PC-3 (cell line): ENCODE results near the gene ASXL2. TPM values are rescaled to one million over a fixed set of nuclear protein-coding genes. Genes with fewer than 3 reads are reported as not detected.

Experiments used
- ATAC-seq: fragments of 200-7000 bp; cut with Tn5 transposase; 2 replicates; pipeline ENCODE4 v1.9.1; 2020; ENCODE audit warnings: mild to moderate bottlenecking, moderate library complexity
- BruUV-seq: library from RNA; stranded (reverse); fragments of 400-500 nt; replicated peaks from 2 replicates; lab custom pipeline; 2021; lab: Mats Ljungman, UMichigan
- CTCF ChIA-PET: fragments of 300-600 bp; sonication (Branson Sonifier 250); formaldehyde crosslinking; loops from one replicate; lab custom pipeline; 2022; ENCODE audit warnings: antibody characterized with exemption; lab: Charles Lee
- POLR2A ChIA-PET: fragments of 300-600 bp; sonication (Branson Sonifier 250); formaldehyde crosslinking; loops from one replicate; lab custom pipeline; 2022; ENCODE audit warnings: antibody characterized with exemption; ENCODE audit not compliant: unreplicated experiment; lab: Charles Lee
- DNase-seq: peaks from one replicate; pipeline ENCODE4 v3.0.0-alpha.2; 2015
- H2AFZ ChIP-seq: fragments of 300-600 bp; sonication (generic); 2 replicates; pipeline ENCODE4 v1.6.0; 2016; ENCODE audit warnings: antibody characterized with exemption, low read length
- H3F3A ChIP-seq: fragments of 300-600 bp; sonication (generic); one replicate; pipeline ENCODE4 v1.6.0; 2017; ENCODE audit warnings: antibody characterized with exemption, low read length, control low read depth, mild to moderate bottlenecking; ENCODE audit not compliant: unreplicated experiment
- H3K27ac ChIP-seq: fragments of 300-600 bp; sonication (generic); 2 replicates; pipeline ENCODE4 v1.5.1; 2016; ENCODE audit warnings: mild to moderate bottlenecking, low read length
- H3K27me3 ChIP-seq: fragments of 300-600 bp; sonication (generic); 2 replicates; pipeline ENCODE4 v1.6.1; 2016; ENCODE audit warnings: low read length, mixed read lengths
- H3K36me3 ChIP-seq: fragments of 300-600 bp; sonication (generic); 2 replicates; pipeline ENCODE4 v1.6.1; 2016; ENCODE audit warnings: low read depth, mixed run types, low read length, mixed read lengths
- H3K4me1 ChIP-seq: fragments of 300-600 bp; sonication (generic); 2 replicates; pipeline ENCODE4 v1.5.1; 2016; ENCODE audit warnings: low read length; ENCODE audit not compliant: insufficient read depth
- H3K4me2 ChIP-seq: fragments of 300-600 bp; sonication (generic); 2 replicates; pipeline ENCODE4 v1.6.0; 2016; ENCODE audit warnings: low read length
- H3K4me3 ChIP-seq: fragments of 300-600 bp; sonication (generic); 2 replicates; pipeline ENCODE4 v1.5.1; 2016; ENCODE audit warnings: mild to moderate bottlenecking, low read length, mixed read lengths
- H3K79me2 ChIP-seq: fragments of 300-600 bp; sonication (generic); 2 replicates; pipeline ENCODE4 v1.6.1; 2017; ENCODE audit warnings: low read length, mixed read lengths
- H3K9ac ChIP-seq: fragments of 300-600 bp; sonication (generic); 2 replicates; pipeline ENCODE4 v1.6.0; 2016; ENCODE audit warnings: mild to moderate bottlenecking, low read length
- H3K9me2 ChIP-seq: fragments of 300-600 bp; sonication (generic); replicated peaks from 2 replicates; pipeline ENCODE4 v1.6.1; 2016; ENCODE audit warnings: mixed run types, low read length, mixed read lengths
- H3K9me3 ChIP-seq: fragments of 300-600 bp; sonication (generic); 2 replicates; pipeline ENCODE4 v1.6.1; 2016; ENCODE audit warnings: low read length, mixed read lengths
- H4K20me1 ChIP-seq: fragments of 300-600 bp; sonication (generic); 2 replicates; pipeline ENCODE4 v1.6.1; 2016; ENCODE audit warnings: low read length, mixed read lengths
- CTCF ChIP-seq: fragments of 300-600 bp; sonication (generic); conservative IDR thresholded peaks from 2 replicates; pipeline ENCODE4 v1.5.1; 2017; ENCODE audit warnings: antibody characterized with exemption, low read depth, mild to moderate bottlenecking, low read length
- EZH2 ChIP-seq: fragments of 300-600 bp; sonication (generic); IDR thresholded peaks from one replicate; pipeline ENCODE4 v1.6.1; 2017; ENCODE audit warnings: antibody characterized with exemption, mild to moderate bottlenecking, low read length; ENCODE audit not compliant: unreplicated experiment
- EZH2phosphoT487 ChIP-seq: fragments of 300-600 bp; sonication (generic); IDR thresholded peaks from 2 replicates; pipeline ENCODE4 v1.6.1; 2018; ENCODE audit warnings: mild to moderate bottlenecking, antibody characterized with exemption, low read length, borderline replicate concordance
- intact Hi-C: fragments of 100-400 bp; cut with micrococcal nuclease; formaldehyde crosslinking; loops from 2 replicates; pipeline ENCODE4 v1.9.0; 2023
- total RNA-seq: library from RNA; depleted of rRNA; stranded (reverse); fragments of >200 nt; gene quantifications from 2 replicates; pipeline ENCODE4 v1.2.3, GENCODE V29; 2014

The ASXL2 gene
- total RNA-seq, 1 experiment from 2014 or later = 11.5 TPM

- Histone ChIP-seq H3K79me2 (no peaks in the 10 kb centered on the region), H4K20me1 (no peaks in the 10 kb centered on the region), H3K4me2 (no peak overlapping the region; the same call in 1 of the 2 replicates)
These were observed 178.0 kb downstream of the ASXL2 start for GRCh38 chr2:25700221-25700660.

GRCh38 chr2:25699216-25699615 lies 179.1 kb downstream of the ASXL2 start:
- Histone ChIP-seq H4K20me1 (no peaks in the 10 kb centered on the region), H3K9me2 (no peaks in the 10 kb centered on the region), H3K36me3 (no peaks in the 10 kb centered on the region), H3F3A (no peaks in the 10 kb centered on the region), H2AFZ (no peak overlapping the region), H3K27ac (no peak overlapping the region), H3K79me2 (no peaks in the 10 kb centered on the region), H3K4me3 (no peak overlapping the region), H3K4me2 (peak overlapping the region; percentile 42), H3K9me3 (no peaks in the 10 kb centered on the region), H3K9ac (no peak overlapping the region), H3K27me3 (no peaks in the 10 kb centered on the region), H3K4me1 (peaks cover 32% of the 10 kb centered on the region)
- BruUV-seq = no TSS peak
- ChIA-PET CTCF (interaction anchor here (1.1 to 2.6 kb wide), 5 partner anchors 9 to 92 kb away, joined by 4 to 19 read pairs (median 7); no protein-coding TSS in a partner anchor), POLR2A (interaction anchor here (1.1 kb wide), 1 partner anchor 34 kb away, joined by 7 read pairs; no protein-coding TSS in a partner anchor)
- ATAC-seq = no peak
- intact Hi-C loops = no loop called here
- no peak for DNase-seq
- TF ChIP-seq CTCF (no peak), EZH2 (no peak), EZH2phosphoT487 (no peak)

More at GRCh38 chr2:25700221-25700660, 178.0 kb downstream of the ASXL2 start:
- intact Hi-C loops = loop anchor here (1.0 kb wide), 4 partner anchors 9 to 93 kb away; partner anchors contain the start of gene DTNB
- POLR2A ChIA-PET = interaction anchor here (0.5 kb wide), 1 partner anchor 45 kb away, joined by 5 read pairs; no protein-coding TSS in a partner anchor
- Histone ChIP-seq H3K27me3 (no peaks in the 10 kb centered on the region), H3K36me3 (no peaks in the 10 kb centered on the region), H3K4me3 (no peak overlapping the region), H3K9ac (no peak overlapping the region), H3K9me3 (no peaks in the 10 kb centered on the region), H3F3A (no peaks in the 10 kb centered on the region), H3K4me1 (peaks cover 32% of the 10 kb centered on the region), H2AFZ (no peak overlapping the region), H3K9me2 (no peaks in the 10 kb centered on the region), H3K27ac (no peak overlapping the region)
- CTCF ChIA-PET = interaction anchor here (0.5 to 2.6 kb wide), 10 partner anchors 9 to 1267 kb away, joined by 3 to 19 read pairs (median 4); partner anchors contain the start of gene DTNB
- DNase-seq (peak; percentile 94), ATAC-seq (peak; percentile 86)
- no TSS peak for BruUV-seq
- TF ChIP-seq CTCF (peak; percentile 84), EZH2 (no peak)

GRCh38 chr2:25698752-25699151 lies 179.5 kb downstream of the ASXL2 start:
- peaks cover 32% of the 10 kb centered on the region for H3K4me1 ChIP-seq
- no peaks in the 10 kb centered on the region for H4K20me1 ChIP-seq
- no peaks in the 10 kb centered on the region for H3K27me3 ChIP-seq
- no peak overlapping the region for H3K4me3 ChIP-seq
- H3K4me2 ChIP-seq = peak overlapping the region; percentile 42
- no peaks in the 10 kb centered on the region for H3K9me3 ChIP-seq
- H2AFZ ChIP-seq = no peak overlapping the region
- POLR2A ChIA-PET = interaction anchor here (0.7 to 1.1 kb wide), 2 partner anchors 34 to 203 kb away, joined by 7 to 9 read pairs; no protein-coding TSS in a partner anchor
- TF ChIP-seq EZH2 (no peak), EZH2phosphoT487 (no peak), CTCF (no peak)
- no peaks in the 10 kb centered on the region for H3F3A ChIP-seq
- no peaks in the 10 kb centered on the region for H3K36me3 ChIP-seq
- no TSS peak for BruUV-seq
- H3K27ac ChIP-seq = 0 out of 2 replicates have a peak overlapping the region, but pooled peaks have one; percentile 5
- no peak overlapping the region for H3K9ac ChIP-seq
- CTCF ChIA-PET = interaction anchor here (0.7 to 2.6 kb wide), 5 partner anchors 9 to 91 kb away, joined by 3 to 14 read pairs (median 5); no protein-coding TSS in a partner anchor
- peak; percentile 66 for ATAC-seq
- peak; percentile 81 for DNase-seq
- no peaks in the 10 kb centered on the region for H3K9me2 ChIP-seq
- H3K79me2 ChIP-seq = no peaks in the 10 kb centered on the region
- intact Hi-C loops = no loop called here
